Tibial artery (tissue), 4 donors: ENCODE data around the gene FNDC3A.

Experiments
- DNase-seq, 2 donors: peaks; one replicate each; pipeline ENCODE4 v3.0.0-alpha.2; 2019
- H3K27ac ChIP-seq, 2 donors: fragments of 200-600 bp; sonication (generic) in 1 of 2; 1 replicate in 1 of 2; 2 replicates in 1 of 2; pipeline ENCODE4 v1.5.1; 2018 to 2019; ENCODE audit warnings: mild to moderate bottlenecking in 1 of 2
- H3K27me3 ChIP-seq, 2 donors: fragments of 200-600 bp; sonication (generic) in 1 of 2; one replicate each; pipeline versions ENCODE4 v1.5.1 to v1.6.0; 2016 to 2019
- H3K36me3 ChIP-seq, 3 donors: fragments of 200-600 bp; sonication (generic) in 2 of 3; one replicate each; pipeline ENCODE4 v1.5.1; 2016 to 2019; ENCODE audit warnings: mild to moderate bottlenecking in 2 of 3
- H3K4me1 ChIP-seq, 4 donors: fragments of 200-600 bp; sonication (generic) in 2 of 4; 1 replicate in 3 of 4; 2 replicates in 1 of 4; pipeline ENCODE4 v1.5.1; 2016 to 2019
- H3K4me3 ChIP-seq, 2 donors: fragments of 200-600 bp; sonication (generic) in 1 of 2; 1 replicate in 1 of 2; 2 replicates in 1 of 2; pipeline ENCODE4 v1.5.1; 2018 to 2019; ENCODE audit warnings: mild to moderate bottlenecking in 2 of 2
- H3K9me3 ChIP-seq, 3 donors: fragments of 200-600 bp; sonication (generic) in 1 of 3; one replicate each; pipeline ENCODE4 v1.5.1; 2016 to 2019
- CTCF ChIP-seq, 2 experiments: fragments of 200-600 bp in 1 of 2; fragments of 450-650 bp in 1 of 2; IDR thresholded peaks; one replicate each; pipeline ENCODE4 v1.5.1; 2017 to 2019; ENCODE audit warnings: antibody characterized with exemption in 2 of 2, mild to moderate bottlenecking in 1 of 2, moderate library complexity in 1 of 2
- intact Hi-C: fragments of 100-400 bp; cut with DNase I; formaldehyde crosslinking; loops from one replicate; pipeline ENCODE4 v1.15.0; 2023; ENCODE audit warnings: low total_unique reads

FNDC3A gene

DNA sequence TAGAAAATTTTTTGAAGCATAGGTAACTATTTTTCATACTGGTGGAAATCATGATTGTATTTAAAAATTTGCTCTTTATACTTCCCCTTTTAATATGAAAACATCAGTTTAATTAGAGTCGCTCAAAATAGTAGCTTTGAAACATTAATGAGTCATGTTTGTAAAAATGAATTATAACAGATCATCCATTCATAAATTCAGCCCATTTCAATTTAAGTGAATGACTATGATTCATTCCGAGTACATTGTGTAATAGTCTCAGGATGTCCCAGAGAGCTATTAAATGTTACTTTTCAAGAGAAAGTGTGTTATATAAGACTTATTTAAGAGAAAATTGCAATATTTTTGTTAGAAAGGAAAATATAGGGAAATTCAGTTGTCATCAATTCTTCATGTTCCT lies 111.0 kb downstream of the FNDC3A start:
- no peak for DNase-seq
- Histone ChIP-seq H3K36me3 (no peaks in the 10 kb centered on the region), H3K27ac (no peak overlapping the region), H3K9me3 (no peaks in the 10 kb centered on the region), H3K27me3 (no peaks in the 10 kb centered on the region), H3K4me1 (peaks cover 0 to 11% (median 2%) of the 10 kb centered on the region in 4 donors), H3K4me3 (no peak overlapping the region)
- intact Hi-C loops, result no loop called here
- no peak for TF ChIP-seq CTCF (IDR thresholded peaks at IDR 0.05)

DNA sequence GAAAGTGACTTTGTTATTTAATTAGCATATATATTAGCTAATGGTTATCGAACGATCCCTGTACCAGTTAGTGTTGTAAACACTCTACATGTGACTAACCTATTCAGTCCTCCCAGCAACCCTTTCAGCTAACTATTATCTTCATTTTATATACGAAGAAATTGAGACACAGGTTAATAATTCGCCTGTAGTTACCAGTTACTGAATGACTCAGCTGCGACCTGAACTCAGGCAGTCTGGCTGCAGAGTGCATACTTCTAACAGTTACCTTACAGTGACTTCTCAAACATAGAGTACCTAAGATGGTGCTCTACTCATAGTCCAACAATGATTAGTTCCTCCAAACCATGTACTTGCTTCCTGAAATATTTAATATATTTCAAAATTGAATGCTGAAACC lies 117.7 kb downstream of the FNDC3A start:
- no peak overlapping the region for H3K27ac ChIP-seq
- peaks cover 0 to 24% (median 14%) of the 10 kb centered on the region in 4 donors for H3K4me1 ChIP-seq
- no peak overlapping the region for H3K4me3 ChIP-seq
- intact Hi-C loops, result loop anchor here (10.0 kb wide), 1 partner anchor 119 kb away; the partner anchor contains the start of gene FNDC3A
- H3K27me3 ChIP-seq, result no peaks in the 10 kb centered on the region
- no peak for DNase-seq
- H3K36me3 ChIP-seq, result no peaks in the 10 kb centered on the region
- H3K9me3 ChIP-seq, result no peaks in the 10 kb centered on the region
- no peak for TF ChIP-seq CTCF (IDR thresholded peaks at IDR 0.05)

GRCh38 chr13:49097374-49097773 lies 121.7 kb downstream of the FNDC3A start:
- H3K4me3 ChIP-seq, result no peak overlapping the region
- H3K36me3 ChIP-seq, result no peaks in the 10 kb centered on the region
- no peaks in the 10 kb centered on the region for H3K9me3 ChIP-seq
- peak overlapping the region; percentile 27 to 56 for H3K27ac ChIP-seq
- no peak for TF ChIP-seq CTCF (IDR thresholded peaks at IDR 0.05)
- no peak for DNase-seq
- no peaks in the 10 kb centered on the region for H3K27me3 ChIP-seq
- H3K4me1 ChIP-seq, result peaks cover 0 to 37% (median 23%) of the 10 kb centered on the region in 4 donors
- intact Hi-C loops, result loop anchor here (10.0 kb wide), 1 partner anchor 123 kb away; the partner anchor contains the start of gene FNDC3A

GRCh38 chr13:49098198-49098597 lies 122.5 kb downstream of the FNDC3A start:
- H3K27ac ChIP-seq, result peak overlapping the region; percentile 27 to 56
- intact Hi-C loops, result loop anchor here (10.0 kb wide), 1 partner anchor 123 kb away; the partner anchor contains the start of gene FNDC3A
- no peaks in the 10 kb centered on the region for H3K36me3 ChIP-seq
- H3K4me3 ChIP-seq, result no peak overlapping the region
- H3K9me3 ChIP-seq, result no peaks in the 10 kb centered on the region
- H3K27me3 ChIP-seq, result no peaks in the 10 kb centered on the region
- peaks cover 0 to 37% (median 23%) of the 10 kb centered on the region in 4 donors for H3K4me1 ChIP-seq
- TF ChIP-seq CTCF (IDR thresholded peaks at IDR 0.05), result no peak
- peak in 1 of 2 donors; percentile 71 for DNase-seq

DNA sequence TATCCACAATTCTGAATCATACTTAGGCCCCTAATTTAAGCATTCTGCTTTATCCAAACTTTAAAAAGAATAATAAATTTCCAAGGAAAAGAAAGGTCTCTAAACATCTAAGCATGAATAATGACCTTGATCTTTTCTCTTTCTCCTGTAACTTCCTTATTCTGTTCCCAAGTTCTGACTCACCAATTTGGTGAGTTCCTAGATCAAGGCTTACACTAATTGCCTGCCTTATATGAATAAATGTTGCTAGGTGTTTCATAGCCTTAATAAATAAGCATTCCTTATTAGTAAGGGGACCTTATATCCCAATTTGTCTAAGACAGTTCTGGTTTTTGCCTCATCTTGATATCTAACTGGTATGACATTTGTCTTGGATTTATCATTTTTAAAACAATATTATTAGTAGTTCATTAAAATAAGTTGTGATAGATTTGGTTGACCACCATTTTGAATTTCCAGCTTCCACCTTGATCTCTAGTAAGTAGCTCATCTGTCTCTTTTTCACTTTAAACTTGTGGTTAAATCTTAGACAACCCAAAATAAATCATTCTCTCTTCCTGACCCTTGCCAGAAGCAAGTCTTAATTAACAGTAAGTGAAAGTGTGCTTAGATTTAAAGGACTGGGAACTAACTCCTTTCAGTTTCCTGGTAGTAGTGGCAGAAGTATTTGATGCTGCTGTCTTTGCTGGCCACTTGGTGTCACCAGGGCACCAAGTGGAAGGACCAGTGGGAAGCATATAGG lies 123.2 kb downstream of the FNDC3A start:
- peak overlapping the region in 1 of 2 donors; percentile 29 for H3K27ac ChIP-seq
- no peaks in the 10 kb centered on the region for H3K36me3 ChIP-seq
- no peak for DNase-seq
- peak in 1 of 2 experiments; percentile 22 for TF ChIP-seq CTCF (IDR thresholded peaks at IDR 0.05)
- H3K4me1 ChIP-seq, result peaks cover 0 to 37% (median 23%) of the 10 kb centered on the region in 4 donors
- no peaks in the 10 kb centered on the region for H3K9me3 ChIP-seq
- no peak overlapping the region for H3K4me3 ChIP-seq
- no peaks in the 10 kb centered on the region for H3K27me3 ChIP-seq
- intact Hi-C loops, result loop anchor here (10.0 kb wide), 1 partner anchor 124 kb away; the partner anchor contains the start of gene FNDC3A
